Vagina (tissue), 2 donors: ENCODE data around the gene FLT1.

Experiments
- POLR2A ChIP-seq, 2 donors: fragments of 450-650 bp; IDR thresholded peaks; one replicate each; pipeline ENCODE4 v1.6.1; 2017; ENCODE audit warnings: antibody characterized with exemption in 2 of 2, mild to moderate bottlenecking in 2 of 2, moderate library complexity in 2 of 2
- POLR2AphosphoS5 ChIP-seq, 2 donors: sonication (generic); formaldehyde crosslinking; IDR thresholded peaks; one replicate each; pipeline ENCODE4 v1.9.0; 2017; ENCODE audit warnings: antibody characterized with exemption in 2 of 2, mild to moderate bottlenecking in 2 of 2, low read depth in 1 of 2; ENCODE audit not compliant: insufficient read depth in 1 of 2
- TF ChIP-seq, protein P1 (sequence below), 3 experiments: fragments of 450-650 bp in 2 of 3; fragments of 200-600 bp in 1 of 3; sonication (generic) in 1 of 3; IDR thresholded peaks; one replicate each; pipeline ENCODE4 v1.5.1; 2017 to 2019; ENCODE audit warnings: antibody characterized with exemption in 3 of 3, mild to moderate bottlenecking in 2 of 3, moderate library complexity in 2 of 3

DNA sequence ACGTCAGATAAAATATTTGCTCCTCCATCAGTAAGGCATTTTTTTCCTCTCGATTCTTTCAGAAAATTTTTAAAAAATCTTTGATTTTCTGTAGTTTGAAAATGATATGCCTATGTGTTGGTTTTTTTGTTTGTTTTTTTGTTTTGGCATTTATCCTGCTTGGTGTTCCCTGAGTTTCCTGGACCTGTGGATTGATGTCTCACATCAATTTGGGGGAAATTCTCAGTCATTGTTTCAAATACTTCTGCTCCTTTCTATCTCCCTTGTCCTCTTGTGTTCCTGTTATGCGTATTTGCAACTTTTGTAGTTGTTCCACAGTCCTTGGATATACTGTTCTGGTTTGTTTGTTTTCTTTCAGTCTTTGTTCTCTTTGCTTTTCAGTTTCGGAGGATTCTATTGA is 18.8 kb upstream of the FLT1 start:
- TF ChIP-seq, protein P1, sequence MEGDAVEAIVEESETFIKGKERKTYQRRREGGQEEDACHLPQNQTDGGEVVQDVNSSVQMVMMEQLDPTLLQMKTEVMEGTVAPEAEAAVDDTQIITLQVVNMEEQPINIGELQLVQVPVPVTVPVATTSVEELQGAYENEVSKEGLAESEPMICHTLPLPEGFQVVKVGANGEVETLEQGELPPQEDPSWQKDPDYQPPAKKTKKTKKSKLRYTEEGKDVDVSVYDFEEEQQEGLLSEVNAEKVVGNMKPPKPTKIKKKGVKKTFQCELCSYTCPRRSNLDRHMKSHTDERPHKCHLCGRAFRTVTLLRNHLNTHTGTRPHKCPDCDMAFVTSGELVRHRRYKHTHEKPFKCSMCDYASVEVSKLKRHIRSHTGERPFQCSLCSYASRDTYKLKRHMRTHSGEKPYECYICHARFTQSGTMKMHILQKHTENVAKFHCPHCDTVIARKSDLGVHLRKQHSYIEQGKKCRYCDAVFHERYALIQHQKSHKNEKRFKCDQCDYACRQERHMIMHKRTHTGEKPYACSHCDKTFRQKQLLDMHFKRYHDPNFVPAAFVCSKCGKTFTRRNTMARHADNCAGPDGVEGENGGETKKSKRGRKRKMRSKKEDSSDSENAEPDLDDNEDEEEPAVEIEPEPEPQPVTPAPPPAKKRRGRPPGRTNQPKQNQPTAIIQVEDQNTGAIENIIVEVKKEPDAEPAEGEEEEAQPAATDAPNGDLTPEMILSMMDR (IDR thresholded peaks at IDR 0.05) = no peak
- TF ChIP-seq POLR2A (IDR thresholded peaks at IDR 0.05) = no peak
- no peak for TF ChIP-seq POLR2AphosphoS5 (IDR thresholded peaks at IDR 0.05; ENCODE audit: insufficient read depth in 1 of 2, low read depth in 1 of 2)
